PC-3 (cell line): ENCODE measurements around the gene PRKG2. TPM values are rescaled to one million over a fixed set of nuclear protein-coding genes. Genes with fewer than 3 reads are reported as not detected.
A peak's percentile ranks its signal among the peaks of the same experiment; 100 is the strongest.

ENCODE experiments used
- ATAC-seq: fragments of 200-7000 bp; cut with Tn5 transposase; 2 replicates; pipeline ENCODE4 v1.9.1; 2020; ENCODE audit warnings: mild to moderate bottlenecking, moderate library complexity
- BruUV-seq: library from RNA; stranded (reverse); fragments of 400-500 nt; replicated peaks from 2 replicates; lab custom pipeline; 2021; lab: Mats Ljungman, UMichigan
- CTCF ChIA-PET: fragments of 300-600 bp; sonication (Branson Sonifier 250); formaldehyde crosslinking; loops from one replicate; lab custom pipeline; 2022; ENCODE audit warnings: antibody characterized with exemption; lab: Charles Lee
- POLR2A ChIA-PET: fragments of 300-600 bp; sonication (Branson Sonifier 250); formaldehyde crosslinking; loops from one replicate; lab custom pipeline; 2022; ENCODE audit warnings: antibody characterized with exemption; ENCODE audit not compliant: unreplicated experiment; lab: Charles Lee
- DNase-seq: peaks from one replicate; pipeline ENCODE4 v3.0.0-alpha.2; 2015
- H2AFZ ChIP-seq: fragments of 300-600 bp; sonication (generic); 2 replicates; pipeline ENCODE4 v1.6.0; 2016; ENCODE audit warnings: antibody characterized with exemption, low read length
- H3F3A ChIP-seq: fragments of 300-600 bp; sonication (generic); one replicate; pipeline ENCODE4 v1.6.0; 2017; ENCODE audit warnings: antibody characterized with exemption, low read length, control low read depth, mild to moderate bottlenecking; ENCODE audit not compliant: unreplicated experiment
- H3K27ac ChIP-seq: fragments of 300-600 bp; sonication (generic); 2 replicates; pipeline ENCODE4 v1.5.1; 2016; ENCODE audit warnings: mild to moderate bottlenecking, low read length
- H3K27me3 ChIP-seq: fragments of 300-600 bp; sonication (generic); 2 replicates; pipeline ENCODE4 v1.6.1; 2016; ENCODE audit warnings: low read length, mixed read lengths
- H3K36me3 ChIP-seq: fragments of 300-600 bp; sonication (generic); 2 replicates; pipeline ENCODE4 v1.6.1; 2016; ENCODE audit warnings: low read depth, mixed run types, low read length, mixed read lengths
- H3K4me1 ChIP-seq: fragments of 300-600 bp; sonication (generic); 2 replicates; pipeline ENCODE4 v1.5.1; 2016; ENCODE audit warnings: low read length; ENCODE audit not compliant: insufficient read depth
- H3K4me2 ChIP-seq: fragments of 300-600 bp; sonication (generic); 2 replicates; pipeline ENCODE4 v1.6.0; 2016; ENCODE audit warnings: low read length
- H3K4me3 ChIP-seq: fragments of 300-600 bp; sonication (generic); 2 replicates; pipeline ENCODE4 v1.5.1; 2016; ENCODE audit warnings: mild to moderate bottlenecking, low read length, mixed read lengths
- H3K79me2 ChIP-seq: fragments of 300-600 bp; sonication (generic); 2 replicates; pipeline ENCODE4 v1.6.1; 2017; ENCODE audit warnings: low read length, mixed read lengths
- H3K9ac ChIP-seq: fragments of 300-600 bp; sonication (generic); 2 replicates; pipeline ENCODE4 v1.6.0; 2016; ENCODE audit warnings: mild to moderate bottlenecking, low read length
- H3K9me2 ChIP-seq: fragments of 300-600 bp; sonication (generic); replicated peaks from 2 replicates; pipeline ENCODE4 v1.6.1; 2016; ENCODE audit warnings: mixed run types, low read length, mixed read lengths
- H3K9me3 ChIP-seq: fragments of 300-600 bp; sonication (generic); 2 replicates; pipeline ENCODE4 v1.6.1; 2016; ENCODE audit warnings: low read length, mixed read lengths
- H4K20me1 ChIP-seq: fragments of 300-600 bp; sonication (generic); 2 replicates; pipeline ENCODE4 v1.6.1; 2016; ENCODE audit warnings: low read length, mixed read lengths
- CTCF ChIP-seq: fragments of 300-600 bp; sonication (generic); conservative IDR thresholded peaks from 2 replicates; pipeline ENCODE4 v1.5.1; 2017; ENCODE audit warnings: antibody characterized with exemption, low read depth, mild to moderate bottlenecking, low read length
- EZH2 ChIP-seq: fragments of 300-600 bp; sonication (generic); IDR thresholded peaks from one replicate; pipeline ENCODE4 v1.6.1; 2017; ENCODE audit warnings: antibody characterized with exemption, mild to moderate bottlenecking, low read length; ENCODE audit not compliant: unreplicated experiment
- EZH2phosphoT487 ChIP-seq: fragments of 300-600 bp; sonication (generic); IDR thresholded peaks from 2 replicates; pipeline ENCODE4 v1.6.1; 2018; ENCODE audit warnings: mild to moderate bottlenecking, antibody characterized with exemption, low read length, borderline replicate concordance
- intact Hi-C: fragments of 100-400 bp; cut with micrococcal nuclease; formaldehyde crosslinking; loops from 2 replicates; pipeline ENCODE4 v1.9.0; 2023
- total RNA-seq: library from RNA; depleted of rRNA; stranded (reverse); fragments of >200 nt; gene quantifications from 2 replicates; pipeline ENCODE4 v1.2.3, GENCODE V29; 2014

PRKG2 gene
- total RNA-seq, 1 experiment from 2014 or later: 0.55 TPM

GRCh38 chr4:81245218-81246009 lies 30.4 kb upstream of the PRKG2 start:
- Histone ChIP-seq H3K27me3 (no peaks in the 10 kb centered on the region), H3K9ac (no peak overlapping the region), H3K4me1 (no peaks in the 10 kb centered on the region), H3K4me3 (no peak overlapping the region), H3K9me3 (no peaks in the 10 kb centered on the region), H3K9me2 (no peaks in the 10 kb centered on the region), H3K36me3 (no peaks in the 10 kb centered on the region), H3K79me2 (no peaks in the 10 kb centered on the region), H3F3A (no peaks in the 10 kb centered on the region), H3K27ac (no peak overlapping the region), H4K20me1 (no peaks in the 10 kb centered on the region), H3K4me2 (no peak overlapping the region), H2AFZ (no peak overlapping the region)
- no peak for TF ChIP-seq EZH2
- no peak for TF ChIP-seq CTCF
- TF ChIP-seq EZH2phosphoT487: no peak
- BruUV-seq: no TSS peak
- ATAC-seq (no peak), DNase-seq (no peak)
- ChIA-PET CTCF (no interaction called here), POLR2A (no interaction called here)
- intact Hi-C loops: no loop called here

DNA sequence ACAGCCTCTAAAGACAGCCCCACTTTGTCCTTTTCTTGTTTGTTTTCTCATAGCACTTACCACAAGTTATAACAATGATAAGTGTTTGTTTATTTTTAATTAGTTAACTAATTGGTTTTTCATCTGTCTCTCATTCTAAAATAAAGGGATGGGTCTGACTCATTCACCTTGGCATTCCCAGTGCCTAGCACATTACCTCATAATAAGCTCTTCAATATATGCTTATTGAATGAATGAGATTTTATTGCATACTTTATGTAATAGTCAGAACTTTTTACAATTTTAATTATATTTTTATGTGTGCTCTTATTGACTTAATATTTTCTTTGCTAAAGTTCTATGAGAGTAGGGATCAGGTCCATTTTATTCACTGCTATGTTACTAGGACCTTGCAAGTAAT lies 22.8 kb upstream of the PRKG2 start:
- peak; percentile 54 for DNase-seq
- Histone ChIP-seq H3K79me2 (no peaks in the 10 kb centered on the region), H3K4me3 (no peak overlapping the region), H3K27ac (peak overlapping the region; percentile 34), H3F3A (no peaks in the 10 kb centered on the region), H3K36me3 (no peaks in the 10 kb centered on the region), H3K9me3 (no peaks in the 10 kb centered on the region), H4K20me1 (no peaks in the 10 kb centered on the region), H3K4me2 (peak overlapping the region; percentile 62), H2AFZ (no peak overlapping the region), H3K9me2 (no peaks in the 10 kb centered on the region), H3K9ac (no peak overlapping the region), H3K27me3 (no peaks in the 10 kb centered on the region), H3K4me1 (peaks cover 8% of the 10 kb centered on the region)
- intact Hi-C loops: loop anchor here (2.0 kb wide), 1 partner anchor 91 kb away; no protein-coding TSS in a partner anchor
- ATAC-seq: peak; percentile 89
- BruUV-seq: no TSS peak
- ChIA-PET POLR2A (no interaction called here), CTCF (no interaction called here)
- no peak for TF ChIP-seq CTCF
- no peak for TF ChIP-seq EZH2phosphoT487
- TF ChIP-seq EZH2: no peak
